Gastroesophageal sphincter (tissue), 3 donors: ENCODE measurements around the gene SYNDIG1L.

Experiments
- EP300 ChIP-seq: sonication (generic); formaldehyde crosslinking; IDR thresholded peaks from one replicate; pipeline ENCODE4 v1.6.1; 2017; ENCODE audit warnings: antibody characterized with exemption, mild to moderate bottlenecking
- POLR2A ChIP-seq, 2 donors: fragments of 450-650 bp; IDR thresholded peaks; one replicate each; pipeline ENCODE4 v1.6.1; 2017; ENCODE audit warnings: antibody characterized with exemption in 2 of 2, mild to moderate bottlenecking in 2 of 2, moderate library complexity in 1 of 2
- POLR2AphosphoS5 ChIP-seq: sonication (generic); formaldehyde crosslinking; IDR thresholded peaks from one replicate; pipeline ENCODE4 v1.6.1; 2017; ENCODE audit warnings: antibody characterized with exemption
- TF ChIP-seq, protein P1 (sequence below), 4 experiments: fragments of 200-600 bp in 2 of 4; fragments of 450-650 bp in 2 of 4; sonication (generic) in 1 of 4; IDR thresholded peaks; one replicate each; pipeline ENCODE4 v1.5.1; 2017 to 2019; ENCODE audit warnings: antibody characterized with exemption in 4 of 4, mild to moderate bottlenecking in 2 of 4, moderate library complexity in 2 of 4

GRCh38 chr14:74469548-74470518 lies 43.8 kb upstream of the SYNDIG1L start:
- TF ChIP-seq, protein P1, sequence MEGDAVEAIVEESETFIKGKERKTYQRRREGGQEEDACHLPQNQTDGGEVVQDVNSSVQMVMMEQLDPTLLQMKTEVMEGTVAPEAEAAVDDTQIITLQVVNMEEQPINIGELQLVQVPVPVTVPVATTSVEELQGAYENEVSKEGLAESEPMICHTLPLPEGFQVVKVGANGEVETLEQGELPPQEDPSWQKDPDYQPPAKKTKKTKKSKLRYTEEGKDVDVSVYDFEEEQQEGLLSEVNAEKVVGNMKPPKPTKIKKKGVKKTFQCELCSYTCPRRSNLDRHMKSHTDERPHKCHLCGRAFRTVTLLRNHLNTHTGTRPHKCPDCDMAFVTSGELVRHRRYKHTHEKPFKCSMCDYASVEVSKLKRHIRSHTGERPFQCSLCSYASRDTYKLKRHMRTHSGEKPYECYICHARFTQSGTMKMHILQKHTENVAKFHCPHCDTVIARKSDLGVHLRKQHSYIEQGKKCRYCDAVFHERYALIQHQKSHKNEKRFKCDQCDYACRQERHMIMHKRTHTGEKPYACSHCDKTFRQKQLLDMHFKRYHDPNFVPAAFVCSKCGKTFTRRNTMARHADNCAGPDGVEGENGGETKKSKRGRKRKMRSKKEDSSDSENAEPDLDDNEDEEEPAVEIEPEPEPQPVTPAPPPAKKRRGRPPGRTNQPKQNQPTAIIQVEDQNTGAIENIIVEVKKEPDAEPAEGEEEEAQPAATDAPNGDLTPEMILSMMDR (IDR thresholded peaks at IDR 0.05) = no peak
- TF ChIP-seq EP300 (no peak), POLR2A (IDR thresholded peaks at IDR 0.05) (no peak), POLR2AphosphoS5 (no peak)
